K562 (cell line): ENCODE results near the gene NHLH1. TPM values are rescaled to one million over a fixed set of nuclear protein-coding genes. Genes with fewer than 3 reads are reported as not detected.

ENCODE experiments used
- CBFA2T2 ChIP-seq: fragments of 450-650 bp; conservative IDR thresholded peaks from 2 replicates; pipeline ENCODE4 v1.6.1; 2017; ENCODE audit warnings: mild to moderate bottlenecking
- CBX3 ChIP-seq, 2 experiments: IDR thresholded peaks; 1 replicate in 1 of 2; 2 replicates in 1 of 2; pipeline ENCODE4 v1.6.1; 2012; ENCODE audit warnings: inconsistent platforms in 2 of 2, low read length in 2 of 2, borderline replicate concordance in 1 of 2, control low read depth in 1 of 2
- CC2D1A ChIP-seq: fragments of 450-650 bp; IDR thresholded peaks from 2 replicates; pipeline ENCODE4 v1.6.1; 2017; ENCODE audit warnings: mild to moderate bottlenecking
- CHD1 ChIP-seq: fragments of 200-600 bp; sonication (generic); IDR thresholded peaks from one replicate; pipeline ENCODE4 v1.6.1; 2012; ENCODE audit warnings: mild to moderate bottlenecking, moderate library complexity, low read length, inconsistent platforms
- CHD2 ChIP-seq: IDR thresholded peaks from 2 replicates; pipeline ENCODE4 v1.6.1; 2011; ENCODE audit warnings: low read depth, low read length
- CHD4 ChIP-seq: fragments of 200-600 bp; sonication (generic); IDR thresholded peaks from 3 replicates; pipeline ENCODE4 v1.6.1; 2012; ENCODE audit warnings: low read depth, mild to moderate bottlenecking, mixed read lengths, low read length, inconsistent platforms; ENCODE audit not compliant: insufficient read depth, insufficient replicate concordance, poor library complexity, severe bottlenecking
- HMGN3 ChIP-seq: IDR thresholded peaks from 2 replicates; pipeline ENCODE4 v1.6.1; 2011; ENCODE audit warnings: borderline replicate concordance, low read depth, mild to moderate bottlenecking, mixed read lengths, low read length; ENCODE audit not compliant: insufficient read length; ENCODE audit errors: extremely low read depth
- HSF4 ChIP-seq: fragments of 250-450 bp; sonication (Bioruptor Pico); IDR thresholded peaks from 2 replicates; pipeline ENCODE4 v2.1.2; 2022; ENCODE audit warnings: mild to moderate bottlenecking, moderate library complexity, borderline replicate concordance
- MED1 ChIP-seq: sonication (generic); formaldehyde crosslinking; IDR thresholded peaks from 2 replicates; pipeline ENCODE4 v1.8.1; 2023; ENCODE audit warnings: missing genetic modification reagents, borderline replicate concordance
- MIER1 ChIP-seq: fragments of 450-650 bp; IDR thresholded peaks from 2 replicates; pipeline ENCODE4 v1.6.1; 2016; ENCODE audit warnings: antibody characterized with exemption, mild to moderate bottlenecking, low read depth
- MTA3 ChIP-seq: fragments of 450-650 bp; formaldehyde crosslinking; IDR thresholded peaks from 2 replicates; pipeline ENCODE4 v1.6.1; 2017; ENCODE audit warnings: mild to moderate bottlenecking, borderline replicate concordance
- NONO ChIP-seq, 2 experiments: fragments of 200-400 bp in 1 of 2; fragments of 450-650 bp in 1 of 2; formaldehyde crosslinking in 1 of 2; IDR thresholded peaks; 2 replicates each; pipeline ENCODE4 v1.6.1; 2017; ENCODE audit warnings: low read depth in 2 of 2, mild to moderate bottlenecking in 2 of 2, moderate library complexity in 2 of 2, low read length in 1 of 2
- RBBP5 ChIP-seq: fragments of 200-600 bp; sonication (generic); IDR thresholded peaks from 2 replicates; pipeline ENCODE4 v1.6.1; 2012; ENCODE audit warnings: borderline replicate concordance, mild to moderate bottlenecking, low read length, control low read depth, inconsistent platforms; ENCODE audit not compliant: insufficient read depth, poor library complexity, severe bottlenecking
- RBFOX2 ChIP-seq: fragments of 200-400 bp; formaldehyde crosslinking; IDR thresholded peaks from 2 replicates; pipeline ENCODE4 v1.6.1; 2017; ENCODE audit warnings: low read depth, mild to moderate bottlenecking, low read length, moderate library complexity
- TARDBP ChIP-seq: fragments of 450-650 bp; IDR thresholded peaks from 2 replicates; pipeline ENCODE4 v1.6.1; 2016
- XRCC5 ChIP-seq: fragments of 200-400 bp; formaldehyde crosslinking; IDR thresholded peaks from 2 replicates; pipeline ENCODE4 v1.6.1; 2017; ENCODE audit warnings: low read depth, mild to moderate bottlenecking, low read length
- YY1 ChIP-seq, 3 experiments: IDR thresholded peaks; 2 replicates each; pipeline ENCODE4 v1.6.1; 2011; ENCODE audit warnings: low read length in 2 of 3, mild to moderate bottlenecking in 2 of 3, moderate library complexity in 2 of 3, borderline replicate concordance in 1 of 3, control low read depth in 1 of 3, low read depth in 1 of 3; ENCODE audit not compliant: insufficient read depth in 3 of 3, insufficient replicate concordance in 2 of 3, control insufficient read depth in 1 of 3, insufficient read length in 1 of 3; ENCODE audit errors: extremely low read depth in 1 of 3
- ZNF217 ChIP-seq: sonication (generic); formaldehyde crosslinking; IDR thresholded peaks from 2 replicates; pipeline ENCODE4 v1.8.0; 2022; ENCODE audit warnings: mild to moderate bottlenecking, missing genetic modification reagents
- ZNF57 ChIP-seq: fragments of 450-650 bp; formaldehyde crosslinking; IDR thresholded peaks from 2 replicates; pipeline ENCODE4 v1.4.0; 2020; ENCODE audit warnings: mild to moderate bottlenecking, moderate library complexity
- ZNF766 ChIP-seq: fragments of 200-800 bp; sonication (Bioruptor generic); conservative IDR thresholded peaks from 2 replicates; pipeline ENCODE4 v1.6.1; 2016; ENCODE audit warnings: missing genetic modification characterization, missing compliant biosample characterization
- polyA plus RNA-seq, 8 experiments: library from polyadenylated mRNA; depleted of rRNA in 4 of 8; stranded (reverse) in 5 of 8; unstranded in 3 of 8; fragments of >200 nt; fragmentation: Nextera tagmentation in 2 of 8; fragmentation: Illumina TruSeq in 1 of 8; extraction: Ambion mirVana in 2 of 8; extraction: Trizol in 1 of 8; gene quantifications; 2 replicates each; pipeline versions ENCODE4 v1.2.1 to v1.2.3, GENCODE V29; 2011 to 2014; ENCODE audit warnings: inconsistent platforms in 1 of 8, missing spikeins in 1 of 8
- total RNA-seq, 7 experiments: library from RNA; depleted of rRNA in 6 of 7; stranded (reverse); fragments of >200 nt in 6 of 7; fragmentation: Illumina TruSeq in 2 of 7; extraction: Trizol in 2 of 7; gene quantifications; 2 replicates each; pipeline versions ENCODE4 v1.2.1 to v1.2.3, GENCODE V29; 2011 to 2021; ENCODE audit warnings: low replicate concordance in 1 of 7
- TF ChIP-seq, protein P1 (sequence below): fragments of 250-450 bp; sonication (Bioruptor Pico); IDR thresholded peaks from 2 replicates; pipeline ENCODE4 v1.4.0; 2020; ENCODE audit warnings: mild to moderate bottlenecking
- TF ChIP-seq, protein P2 (sequence below): fragments of 450-650 bp; formaldehyde crosslinking; IDR thresholded peaks from 2 replicates; pipeline ENCODE4 v1.4.0; 2020; ENCODE audit warnings: mild to moderate bottlenecking
- TF ChIP-seq, protein P3 (sequence below): fragments of 450-650 bp; formaldehyde crosslinking; conservative IDR thresholded peaks from 2 replicates; pipeline ENCODE4 v1.4.0; 2022; ENCODE audit warnings: mild to moderate bottlenecking, missing genetic modification characterization

NHLH1 gene
- total and polyA plus RNA-seq, 9 of the 15 experiments (the other 6 are each of a cell fraction or from before 2014, with no cell fraction given), result 0.09 to 1.3 (median 0.35) TPM; not detected in 1

DNA sequence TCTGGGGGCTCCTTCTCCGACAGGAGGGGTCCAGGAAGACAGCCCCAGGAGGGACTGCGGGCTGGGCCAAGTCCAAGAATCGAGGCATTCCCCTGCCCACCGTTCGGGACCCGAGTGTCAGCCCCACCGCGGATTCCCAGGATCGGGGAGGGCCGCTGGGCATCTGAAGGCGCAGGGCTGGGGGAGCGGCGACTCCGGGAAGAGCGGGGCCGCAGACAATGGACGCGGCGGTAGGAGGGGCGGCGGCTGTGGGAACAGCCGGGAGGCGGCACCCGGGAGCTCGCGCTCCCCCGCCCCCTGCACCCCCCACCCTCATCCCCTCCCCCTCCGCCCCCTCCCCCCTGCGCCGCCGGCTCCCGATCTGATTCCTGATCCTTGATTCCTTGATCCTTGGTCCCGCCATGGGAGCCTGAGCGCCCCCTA lies 33.4 kb downstream of the NHLH1 start, which contains the start of gene VANGL2 (continued):
- TF ChIP-seq, protein P1, sequence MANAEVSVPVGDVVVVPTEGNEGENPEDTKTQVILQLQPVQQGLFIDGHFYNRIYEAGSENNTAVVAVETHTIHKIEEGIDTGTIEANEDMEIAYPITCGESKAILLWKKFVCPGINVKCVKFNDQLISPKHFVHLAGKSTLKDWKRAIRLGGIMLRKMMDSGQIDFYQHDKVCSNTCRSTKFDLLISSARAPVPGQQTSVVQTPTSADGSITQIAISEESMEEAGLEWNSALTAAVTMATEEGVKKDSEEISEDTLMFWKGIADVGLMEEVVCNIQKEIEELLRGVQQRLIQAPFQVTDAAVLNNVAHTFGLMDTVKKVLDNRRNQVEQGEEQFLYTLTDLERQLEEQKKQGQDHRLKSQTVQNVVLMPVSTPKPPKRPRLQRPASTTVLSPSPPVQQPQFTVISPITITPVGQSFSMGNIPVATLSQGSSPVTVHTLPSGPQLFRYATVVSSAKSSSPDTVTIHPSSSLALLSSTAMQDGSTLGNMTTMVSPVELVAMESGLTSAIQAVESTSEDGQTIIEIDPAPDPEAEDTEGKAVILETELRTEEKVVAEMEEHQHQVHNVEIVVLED, result peak; percentile 47; the same call in 1 of the 2 replicates
- TF ChIP-seq MIER1 (0 out of 2 replicates have a peak, but pooled peaks have one; percentile 39), TARDBP (no peak), RBFOX2 (peak; percentile 61), CBFA2T2 (no peak), NONO (IDR thresholded peaks at IDR 0.05; ENCODE audit: low read depth in 2 of 2, low read length in 1 of 2) (0 out of 4 replicates have a peak, but pooled peaks of 1 of the 2 experiments have one; percentile 36), CHD1 (no peak), XRCC5 (peak; percentile 88; the same call in 1 of the 2 replicates), HSF4 (CRISPR knock-in tag) (no peak), YY1 (IDR thresholded peaks at IDR 0.05; ENCODE audit: borderline replicate concordance in 1 of 3, control insufficient read depth in 1 of 3, extremely low read depth in 1 of 3, insufficient read depth in 3 of 3, insufficient read length in 1 of 3, insufficient replicate concordance in 2 of 3, low read depth in 1 of 3, low read length in 2 of 3) (peak; percentile 15 to 90 (median 80)), CHD4 (no peak), HMGN3 (peak; percentile 22), MTA3 (peak; percentile 27; the same call in 1 of the 2 replicates), CHD2 (no peak), CC2D1A (no peak), RBBP5 (peak; percentile 52), ZNF57 (CRISPR knock-in tag) (no peak), ZNF217 (CRISPR knock-in tag) (no peak), MED1 (CRISPR knock-in tag) (no peak), ZNF766 (CRISPR knock-in tag) (0 out of 2 replicates have a peak, but pooled peaks have one; percentile 40), CBX3 (IDR thresholded peaks at IDR 0.05; ENCODE audit: borderline replicate concordance in 1 of 2, low read length in 2 of 2) (peak in 1 of 2 experiments; percentile 49; a peak in 1 of 3 replicates)
- TF ChIP-seq, protein P2, sequence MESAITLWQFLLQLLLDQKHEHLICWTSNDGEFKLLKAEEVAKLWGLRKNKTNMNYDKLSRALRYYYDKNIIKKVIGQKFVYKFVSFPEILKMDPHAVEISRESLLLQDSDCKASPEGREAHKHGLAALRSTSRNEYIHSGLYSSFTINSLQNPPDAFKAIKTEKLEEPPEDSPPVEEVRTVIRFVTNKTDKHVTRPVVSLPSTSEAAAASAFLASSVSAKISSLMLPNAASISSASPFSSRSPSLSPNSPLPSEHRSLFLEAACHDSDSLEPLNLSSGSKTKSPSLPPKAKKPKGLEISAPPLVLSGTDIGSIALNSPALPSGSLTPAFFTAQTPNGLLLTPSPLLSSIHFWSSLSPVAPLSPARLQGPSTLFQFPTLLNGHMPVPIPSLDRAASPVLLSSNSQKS (CRISPR knock-in tag), result no peak
- TF ChIP-seq, protein P3, sequence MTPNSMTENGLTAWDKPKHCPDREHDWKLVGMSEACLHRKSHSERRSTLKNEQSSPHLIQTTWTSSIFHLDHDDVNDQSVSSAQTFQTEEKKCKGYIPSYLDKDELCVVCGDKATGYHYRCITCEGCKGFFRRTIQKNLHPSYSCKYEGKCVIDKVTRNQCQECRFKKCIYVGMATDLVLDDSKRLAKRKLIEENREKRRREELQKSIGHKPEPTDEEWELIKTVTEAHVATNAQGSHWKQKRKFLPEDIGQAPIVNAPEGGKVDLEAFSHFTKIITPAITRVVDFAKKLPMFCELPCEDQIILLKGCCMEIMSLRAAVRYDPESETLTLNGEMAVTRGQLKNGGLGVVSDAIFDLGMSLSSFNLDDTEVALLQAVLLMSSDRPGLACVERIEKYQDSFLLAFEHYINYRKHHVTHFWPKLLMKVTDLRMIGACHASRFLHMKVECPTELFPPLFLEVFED (CRISPR knock-in tag), result no peak
